H1 (cell line): ENCODE results near the gene FBXO38. TPM values are rescaled to one million over a fixed set of nuclear protein-coding genes. Genes with fewer than 3 reads are reported as not detected.

Experiments used
- BACH1 ChIP-seq: IDR thresholded peaks from 2 replicates; pipeline ENCODE4 v1.6.1; 2012; ENCODE audit warnings: low read length, improper control_type of control experiment
- EGR1 ChIP-seq: IDR thresholded peaks from 2 replicates; pipeline ENCODE4 v1.6.1; 2011; ENCODE audit warnings: low read depth, low read length, borderline replicate concordance
- POLR2A ChIP-seq, 2 experiments: IDR thresholded peaks; 1 replicate in 1 of 2; 2 replicates in 1 of 2; pipeline ENCODE4 v1.6.1; 2011; ENCODE audit warnings: low read depth in 2 of 2, low read length in 2 of 2, mild to moderate bottlenecking in 2 of 2; ENCODE audit errors: control extremely low read depth in 1 of 2
- SIN3A ChIP-seq, 2 experiments: IDR thresholded peaks in 1 of 2; conservative IDR thresholded peaks in 1 of 2; 2 replicates each; pipeline ENCODE4 v1.6.1; 2011 to 2012; ENCODE audit warnings: low read length in 2 of 2, improper control_type of control experiment in 1 of 2, low read depth in 1 of 2, mild to moderate bottlenecking in 1 of 2
- TAF7 ChIP-seq: optimal IDR thresholded peaks from 2 replicates; pipeline ENCODE3; 2011; ENCODE audit warnings: low read depth, mild to moderate bottlenecking, inconsistent platforms, low read length, moderate library complexity, borderline replicate concordance
- polyA plus RNA-seq, 7 experiments: library from polyadenylated mRNA; depleted of rRNA in 3 of 7; stranded (reverse) in 5 of 7; unstranded in 2 of 7; fragments of >200 nt in 5 of 7; fragments of 200-250 nt in 2 of 7; gene quantifications; 1 replicate in 5 of 7; 2 replicates in 1 of 7; 4 replicates in 1 of 7; pipeline versions ENCODE4 v1.2.1 to v1.2.3, GENCODE V29; 2011 to 2013; ENCODE audit warnings: missing spikeins in 2 of 7, mixed read lengths in 2 of 7
- total RNA-seq: library from RNA; stranded (reverse); fragmentation: NEBNext Ultra II Directional; extraction: Animal tissue kit (Norgen Biotek cat#: 25700); gene quantifications from 2 replicates; pipeline ENCODE4 v1.2.1, GENCODE V29; 2021

Gene FBXO38
- total and polyA plus RNA-seq, 2 of the 8 experiments (the other 6 are each of a cell fraction or from before 2014, with no cell fraction given): 9.1 to 34.3 TPM

- TF ChIP-seq SIN3A (conservative IDR thresholded peaks at IDR 0.05 in 1 of 2, IDR thresholded peaks at IDR 0.05 in 1 of 2; ENCODE audit: low read depth in 1 of 2, low read length in 2 of 2) (no peak), BACH1 (no peak), TAF7 (no peak), EGR1 (no peak), POLR2A (IDR thresholded peaks at IDR 0.05; ENCODE audit: control extremely low read depth in 1 of 2, low read depth in 2 of 2, low read length in 2 of 2) (no peak)
These were observed 24.3 kb downstream of the FBXO38 start (continued) for GRCh38 chr5:148408092-148408491.
